A172 (cell line): ENCODE measurements around the gene IL21. TPM values are rescaled to one million over a fixed set of nuclear protein-coding genes. Genes with fewer than 3 reads are reported as not detected.
"Not testable (repeated sequence)": the region's sequence is repeated elsewhere in the genome, so short reads cannot be mapped to it uniquely, and the experiment has no call there.

Source experiments
- DNase-seq: peaks from one replicate; pipeline ENCODE4 v3.0.0-alpha.2; 2015; ENCODE audit warnings: low spot score
- total RNA-seq: library from RNA; depleted of rRNA; stranded (reverse); fragments of >200 nt; shearing (Covaris generic); gene quantifications from 2 replicates; pipeline ENCODE4 v1.2.3, GENCODE V29; 2014; rRNA removed

Gene IL21
- total RNA-seq: not detected in 2 replicates

- no peak for DNase-seq
These were observed at the start of gene IL21 for GRCh38 chr4:122621016-122621507. IL21 (minus strand) TSS chr4:122621066; CDS start chr4:122621011, 55 bp downstream.

- DNase-seq: no peak
These were observed 49.3 kb upstream of the IL21 start for GRCh38 chr4:122669911-122670738.

GRCh38 chr4:122668241-122668640, 47.4 kb upstream of the IL21 start:
- DNase-seq: no peak

- peak; percentile 83 for DNase-seq
These were observed 45.8 kb upstream of the IL21 start for GRCh38 chr4:122666527-122667245.

GRCh38 chr4:122665161-122665929, 44.5 kb upstream of the IL21 start:
- no peak for DNase-seq

- no peak for DNase-seq
These were observed 43.1 kb upstream of the IL21 start for GRCh38 chr4:122663814-122664610.

GRCh38 chr4:122663291-122663690, 42.4 kb upstream of the IL21 start:
- no peak for DNase-seq

GRCh38 chr4:122662701-122663100, 41.8 kb upstream of the IL21 start:
- no peak for DNase-seq

- no peak for DNase-seq
These were observed 40.6 kb upstream of the IL21 start for GRCh38 chr4:122661176-122662160.

GRCh38 chr4:122658818-122659295, 38.0 kb upstream of the IL21 start:
- no peak for DNase-seq

- DNase-seq: no peak
These were observed 37.5 kb upstream of the IL21 start for GRCh38 chr4:122658377-122658776.

GRCh38 chr4:122657553-122657952, 36.7 kb upstream of the IL21 start:
- DNase-seq: no peak

GRCh38 chr4:122656583-122656982, 35.7 kb upstream of the IL21 start:
- DNase-seq: not testable (repeated sequence)

GRCh38 chr4:122652379-122652778, 31.5 kb upstream of the IL21 start:
- DNase-seq: peak; percentile 37

GRCh38 chr4:122650148-122650547, 29.3 kb upstream of the IL21 start:
- DNase-seq: no peak

- no peak for DNase-seq
These were observed 26.8 kb upstream of the IL21 start for GRCh38 chr4:122647656-122648055.

- no peak for DNase-seq
These were observed 22.4 kb upstream of the IL21 start for GRCh38 chr4:122643257-122643656.

- DNase-seq: peak; percentile 43
These were observed 18.3 kb upstream of the IL21 start for GRCh38 chr4:122639181-122639580.

- no peak for DNase-seq
These were observed 15.8 kb upstream of the IL21 start for GRCh38 chr4:122636697-122637096.

- DNase-seq: no peak
These were observed 14.3 kb upstream of the IL21 start for GRCh38 chr4:122635205-122635604.
